ENCODE data around the gene INSYN2A.

INSYN2A gene

DNA sequence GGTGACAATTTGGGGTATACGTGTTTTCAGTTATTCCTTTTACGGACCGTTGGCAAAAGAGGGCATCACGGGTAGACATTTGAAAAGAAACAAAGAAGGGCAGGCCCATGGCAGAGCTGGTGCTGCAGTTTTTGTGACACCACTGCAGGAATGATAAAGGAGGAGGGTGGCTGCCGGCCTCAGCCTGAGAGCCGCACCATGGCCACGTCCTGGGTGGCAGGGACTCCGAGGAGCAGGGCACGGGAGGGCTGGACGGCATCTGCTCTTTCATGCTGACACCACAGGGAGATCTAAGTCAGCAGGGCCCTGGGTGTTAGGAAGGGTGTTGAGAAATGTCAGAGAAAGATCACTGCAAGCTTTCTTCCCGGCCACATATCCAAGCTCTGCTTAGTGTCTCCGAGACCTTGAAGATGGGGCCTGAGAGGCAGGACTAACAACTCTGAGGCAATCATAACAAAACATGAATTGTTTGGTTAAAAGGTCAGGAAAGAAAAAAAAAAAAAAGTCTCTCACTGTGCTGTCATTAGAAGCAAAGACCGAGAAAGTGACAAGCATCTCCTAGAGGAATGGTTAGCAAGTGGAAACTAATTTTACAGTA is 36.6 kb downstream of the INSYN2A start:
- DNase-seq (ENCODE audit: low spot score), result no peak
- TF ChIP-seq, protein P1, sequence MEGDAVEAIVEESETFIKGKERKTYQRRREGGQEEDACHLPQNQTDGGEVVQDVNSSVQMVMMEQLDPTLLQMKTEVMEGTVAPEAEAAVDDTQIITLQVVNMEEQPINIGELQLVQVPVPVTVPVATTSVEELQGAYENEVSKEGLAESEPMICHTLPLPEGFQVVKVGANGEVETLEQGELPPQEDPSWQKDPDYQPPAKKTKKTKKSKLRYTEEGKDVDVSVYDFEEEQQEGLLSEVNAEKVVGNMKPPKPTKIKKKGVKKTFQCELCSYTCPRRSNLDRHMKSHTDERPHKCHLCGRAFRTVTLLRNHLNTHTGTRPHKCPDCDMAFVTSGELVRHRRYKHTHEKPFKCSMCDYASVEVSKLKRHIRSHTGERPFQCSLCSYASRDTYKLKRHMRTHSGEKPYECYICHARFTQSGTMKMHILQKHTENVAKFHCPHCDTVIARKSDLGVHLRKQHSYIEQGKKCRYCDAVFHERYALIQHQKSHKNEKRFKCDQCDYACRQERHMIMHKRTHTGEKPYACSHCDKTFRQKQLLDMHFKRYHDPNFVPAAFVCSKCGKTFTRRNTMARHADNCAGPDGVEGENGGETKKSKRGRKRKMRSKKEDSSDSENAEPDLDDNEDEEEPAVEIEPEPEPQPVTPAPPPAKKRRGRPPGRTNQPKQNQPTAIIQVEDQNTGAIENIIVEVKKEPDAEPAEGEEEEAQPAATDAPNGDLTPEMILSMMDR (IDR thresholded peaks at IDR 0.05; ENCODE audit: extremely low read depth, insufficient read depth, missing control alignments), result no peak
- in situ Hi-C loops (cut with MboI; ENCODE audit: low pct_unique_long_range_greater_than_20kb, low sequenced_read_pairs, unreplicated experiment), result no loop called here

DNA sequence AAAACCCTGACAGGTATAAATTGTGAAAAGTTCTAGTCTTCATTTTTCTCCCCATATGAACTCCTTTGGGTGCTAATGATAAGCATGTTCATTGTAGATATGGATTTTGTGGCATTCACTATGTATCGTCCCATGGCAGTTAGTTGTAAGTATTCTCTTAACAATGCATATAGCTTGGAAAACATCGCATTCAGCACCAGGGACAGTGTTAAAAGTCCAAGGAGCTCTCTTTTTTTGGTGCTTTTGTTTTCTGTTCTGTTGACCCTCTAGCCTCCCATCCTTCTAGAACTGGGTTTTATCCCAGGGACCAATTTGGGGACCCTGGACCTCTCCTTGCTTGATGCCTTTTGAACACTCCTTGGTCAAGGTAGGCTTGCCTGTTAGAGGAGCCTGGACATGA is 37.7 kb downstream of the INSYN2A start:
- no peak for DNase-seq (ENCODE audit: low spot score)
- in situ Hi-C loops (cut with MboI; ENCODE audit: low pct_unique_long_range_greater_than_20kb, low sequenced_read_pairs, unreplicated experiment), result no loop called here
- TF ChIP-seq, protein P1 (IDR thresholded peaks at IDR 0.05; ENCODE audit: extremely low read depth, insufficient read depth, missing control alignments), result no peak

DNA sequence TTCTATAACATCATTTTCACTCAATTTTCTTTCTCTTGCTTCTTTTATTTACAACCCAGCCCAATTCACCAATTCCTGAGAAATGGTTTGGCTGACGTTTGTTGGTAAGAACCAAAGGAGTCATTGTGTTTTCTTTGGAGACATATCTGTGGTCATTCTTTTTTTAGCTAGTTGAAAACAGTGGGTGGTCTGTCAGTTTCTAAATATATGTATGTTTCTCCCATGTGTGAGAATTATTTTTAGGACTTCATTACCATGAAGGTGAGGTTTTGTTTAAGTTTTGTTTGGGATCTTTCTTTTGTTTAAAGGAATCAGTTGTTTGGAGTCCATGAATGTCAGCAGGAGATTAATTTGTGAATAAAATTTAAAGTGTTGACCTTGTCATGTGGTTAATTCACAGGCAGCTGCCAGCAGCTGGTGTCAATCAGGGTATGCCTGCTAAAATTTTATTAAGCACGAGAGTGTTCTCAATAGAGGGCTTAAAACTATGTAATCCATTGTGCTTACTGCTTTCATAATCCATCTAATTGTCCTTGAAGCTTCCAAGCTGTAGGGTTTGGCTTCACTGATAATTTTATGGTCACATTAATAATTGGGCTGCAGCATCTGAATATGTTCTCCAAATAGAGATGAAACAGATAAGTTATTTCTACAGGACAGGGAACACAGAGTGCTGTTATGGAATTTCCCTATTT is 38.7 kb downstream of the INSYN2A start:
- DNase-seq (ENCODE audit: low spot score), result no peak
- TF ChIP-seq, protein P1 (IDR thresholded peaks at IDR 0.05; ENCODE audit: extremely low read depth, insufficient read depth, missing control alignments), result no peak
- in situ Hi-C loops (cut with MboI; ENCODE audit: low pct_unique_long_range_greater_than_20kb, low sequenced_read_pairs, unreplicated experiment), result no loop called here

DNA sequence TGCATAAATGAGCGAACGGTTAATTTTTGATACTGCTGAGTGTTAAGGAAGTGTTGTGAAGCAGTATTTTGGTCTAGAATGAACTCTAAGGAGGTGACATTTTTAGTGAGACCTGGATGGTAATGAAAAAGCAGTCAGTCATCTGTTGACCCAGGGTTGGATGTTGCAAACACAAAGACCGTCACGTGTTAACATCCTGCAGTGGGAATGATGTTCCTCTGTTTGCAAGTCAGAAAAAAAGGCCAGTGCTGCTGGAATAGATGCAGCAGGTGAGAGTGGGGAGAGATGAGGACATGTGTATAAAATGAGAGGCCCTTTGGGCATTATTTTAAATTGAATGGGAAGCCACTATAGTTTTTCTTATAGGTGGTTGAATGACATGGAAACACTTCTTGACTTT is 39.3 kb downstream of the INSYN2A start:
- TF ChIP-seq, protein P1 (IDR thresholded peaks at IDR 0.05; ENCODE audit: extremely low read depth, insufficient read depth, missing control alignments), result no peak
- no peak for DNase-seq (ENCODE audit: low spot score)
- in situ Hi-C loops (cut with MboI; ENCODE audit: low pct_unique_long_range_greater_than_20kb, low sequenced_read_pairs, unreplicated experiment), result no loop called here

DNA sequence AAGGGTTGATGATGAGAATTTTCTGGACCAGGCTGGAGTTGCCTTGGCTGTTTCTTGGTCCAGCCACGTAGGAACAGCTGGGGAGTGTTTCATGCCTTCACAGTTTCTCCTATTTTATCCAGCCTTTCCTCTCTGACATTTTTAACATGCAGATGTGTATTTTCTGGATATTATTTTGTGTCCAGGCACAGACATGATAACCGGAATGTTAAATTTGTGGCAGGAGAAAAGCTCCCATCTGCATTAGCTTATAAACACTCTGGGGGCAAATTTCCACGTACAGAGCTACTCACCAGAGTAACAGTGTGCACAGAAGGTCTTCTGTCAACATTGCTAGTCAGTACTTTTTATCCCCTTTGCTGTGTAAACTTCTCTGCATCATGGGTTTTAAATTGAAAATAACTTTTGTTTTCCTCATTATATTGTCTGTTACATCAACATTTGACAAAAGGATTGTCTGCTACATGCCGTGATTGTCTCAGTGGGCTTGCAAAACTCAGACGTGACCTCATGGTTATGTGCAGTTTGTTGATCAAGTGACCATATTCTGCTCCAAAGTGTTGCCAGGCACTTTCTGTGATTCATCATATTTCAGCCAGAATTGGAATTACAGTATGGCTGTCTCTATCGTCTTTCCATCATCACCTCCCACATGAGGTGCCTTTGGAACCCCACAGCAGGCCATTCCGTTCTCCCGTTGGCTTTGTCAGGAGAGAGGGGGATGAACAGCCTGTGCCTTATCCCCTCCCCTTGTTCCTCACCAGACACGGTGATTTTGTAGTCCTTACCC is 41.4 kb downstream of the INSYN2A start:
- in situ Hi-C loops (cut with MboI; ENCODE audit: low pct_unique_long_range_greater_than_20kb, low sequenced_read_pairs, unreplicated experiment), result no loop called here
- no peak for DNase-seq (ENCODE audit: low spot score)
- TF ChIP-seq, protein P1 (IDR thresholded peaks at IDR 0.05; ENCODE audit: extremely low read depth, insufficient read depth, missing control alignments), result no peak

DNA sequence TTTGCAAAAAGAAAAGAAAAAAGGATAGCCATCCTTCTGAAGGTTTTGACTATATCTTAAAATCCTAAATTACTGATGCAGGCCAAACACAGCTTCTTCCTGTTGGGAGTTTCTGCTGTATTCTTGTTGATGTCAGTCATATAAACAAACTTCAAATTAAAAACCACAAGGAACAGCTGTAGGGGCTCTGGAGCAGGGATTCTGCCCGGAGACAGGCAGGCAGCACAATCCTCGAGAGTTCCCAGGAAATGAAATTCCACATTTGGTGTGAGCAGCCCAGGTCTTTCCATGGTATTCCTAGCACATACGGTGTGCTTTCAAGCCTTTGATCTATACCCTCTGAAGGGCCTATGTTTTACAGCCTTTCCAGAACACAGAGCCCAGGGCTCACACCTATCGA is 43.2 kb downstream of the INSYN2A start:
- no peak for DNase-seq (ENCODE audit: low spot score)
- in situ Hi-C loops (cut with MboI; ENCODE audit: low pct_unique_long_range_greater_than_20kb, low sequenced_read_pairs, unreplicated experiment), result no loop called here
- TF ChIP-seq, protein P1 (IDR thresholded peaks at IDR 0.05; ENCODE audit: extremely low read depth, insufficient read depth, missing control alignments), result no peak

All from GM13977 (cell line).